ENCODE measurements around the gene TRIM62.
A peak's percentile ranks its signal among the peaks of the same experiment; 100 is the strongest.

The TRIM62 gene

GRCh38 chr1:33121728-33122127 is 60.1 kb downstream of the TRIM62 start:
- no peak overlapping the region for H4K5ac ChIP-seq (ENCODE audit: low read length)
- no peaks in the 10 kb centered on the region for H3K27me3 ChIP-seq (ENCODE audit: insufficient read depth, low read length, poor library complexity)
- H3K56ac ChIP-seq (ENCODE audit: low read length), result no peak overlapping the region
- no peak overlapping the region for H3K4me2 ChIP-seq (ENCODE audit: low read length)
- H3K79me2 ChIP-seq (ENCODE audit: control insufficient read depth, insufficient read depth, low read length), result no peaks in the 10 kb centered on the region
- H3K18ac ChIP-seq (ENCODE audit: low read length), result no peak overlapping the region
- H2BK15ac ChIP-seq (replicated peaks; ENCODE audit: low read depth), result no peak overlapping the region
- DNase-seq, result no peak
- H4K8ac ChIP-seq (ENCODE audit: low read depth, low read length), result no peak overlapping the region
- no peaks in the 10 kb centered on the region for H3K4me1 ChIP-seq (ENCODE audit: control insufficient read depth, low read depth, low read length)
- H3K79me1 ChIP-seq (ENCODE audit: low read length), result no peaks in the 10 kb centered on the region
- no peak overlapping the region for H3K27ac ChIP-seq (ENCODE audit: low read depth, low read length)
- no peak overlapping the region for H3K4ac ChIP-seq (ENCODE audit: low read depth, low read length)
- no peaks in the 10 kb centered on the region for H3K36me3 ChIP-seq (ENCODE audit: control insufficient read depth, insufficient read depth, low read length)
- no peak overlapping the region for H2BK5ac ChIP-seq (ENCODE audit: low read length)
- no peak overlapping the region for H2AK5ac ChIP-seq (ENCODE audit: low read length)
- H2BK120ac ChIP-seq (ENCODE audit: low read depth, low read length), result no peak overlapping the region
- no CpG with 5 or more reads among the region's 5 CpGs for WGBS (ENCODE audit: extremely low coverage, insufficient coverage, low lambda C conversion rate)
- H3K23ac ChIP-seq (ENCODE audit: low read length), result no peak overlapping the region
- no peak overlapping the region for H3K9ac ChIP-seq (ENCODE audit: low read length)
- no peak overlapping the region for H3K4me3 ChIP-seq (ENCODE audit: low read length)

- H3K27ac ChIP-seq (ENCODE audit: low read depth, low read length), result no peak overlapping the region
- no peak overlapping the region for H3K4me3 ChIP-seq (ENCODE audit: low read length)
Observed at GRCh38 chr1:33120436-33121231, 61.2 kb downstream of the TRIM62 start.

GRCh38 chr1:33119532-33120217 is 62.2 kb downstream of the TRIM62 start:
- Histone ChIP-seq H3K23ac (ENCODE audit: low read length) (no peak overlapping the region), H3K56ac (ENCODE audit: low read length) (no peak overlapping the region), H3K36me3 (ENCODE audit: control insufficient read depth, insufficient read depth, low read length) (no peaks in the 10 kb centered on the region), H3K4me1 (ENCODE audit: control insufficient read depth, low read depth, low read length) (no peaks in the 10 kb centered on the region), H3K79me2 (ENCODE audit: control insufficient read depth, insufficient read depth, low read length) (no peaks in the 10 kb centered on the region), H3K79me1 (ENCODE audit: low read length) (no peaks in the 10 kb centered on the region), H3K27me3 (ENCODE audit: insufficient read depth, low read length, poor library complexity) (no peaks in the 10 kb centered on the region), H2AK5ac (ENCODE audit: low read length) (no peak overlapping the region), H3K4me3 (ENCODE audit: low read length) (no peak overlapping the region), H2BK15ac (replicated peaks; ENCODE audit: low read depth) (no peak overlapping the region), H4K5ac (ENCODE audit: low read length) (peak overlapping the region; percentile 81), H2BK120ac (ENCODE audit: low read depth, low read length) (no peak overlapping the region), H3K4me2 (ENCODE audit: low read length) (no peak overlapping the region), H2BK5ac (ENCODE audit: low read length) (no peak overlapping the region), H3K9ac (ENCODE audit: low read length) (no peak overlapping the region), H3K27ac (ENCODE audit: low read depth, low read length) (no peak overlapping the region), H3K4ac (ENCODE audit: low read depth, low read length) (no peak overlapping the region), H3K18ac (ENCODE audit: low read length) (no peak overlapping the region), H4K8ac (ENCODE audit: low read depth, low read length) (no peak overlapping the region)
- WGBS (ENCODE audit: extremely low coverage, insufficient coverage, low lambda C conversion rate), result no CpG with 5 or more reads among the region's 16 CpGs
- DNase-seq, result peak; percentile 83

More at GRCh38 chr1:33120436-33121231, 61.2 kb downstream of the TRIM62 start:
- no peaks in the 10 kb centered on the region for H3K36me3 ChIP-seq (ENCODE audit: control insufficient read depth, insufficient read depth, low read length)
- no CpG with 5 or more reads among the region's 8 CpGs for WGBS (ENCODE audit: extremely low coverage, insufficient coverage, low lambda C conversion rate)
- no peak overlapping the region for H2BK120ac ChIP-seq (ENCODE audit: low read depth, low read length)
- H3K4me2 ChIP-seq (ENCODE audit: low read length), result no peak overlapping the region
- no peak overlapping the region for H2BK5ac ChIP-seq (ENCODE audit: low read length)
- no peak overlapping the region for H3K18ac ChIP-seq (ENCODE audit: low read length)
- H3K27me3 ChIP-seq (ENCODE audit: insufficient read depth, low read length, poor library complexity), result no peaks in the 10 kb centered on the region
- H2BK15ac ChIP-seq (replicated peaks; ENCODE audit: low read depth), result no peak overlapping the region
- no peak overlapping the region for H2AK5ac ChIP-seq (ENCODE audit: low read length)
- no peaks in the 10 kb centered on the region for H3K79me2 ChIP-seq (ENCODE audit: control insufficient read depth, insufficient read depth, low read length)
- no peak overlapping the region for H3K56ac ChIP-seq (ENCODE audit: low read length)
- H3K9ac ChIP-seq (ENCODE audit: low read length), result no peak overlapping the region
- H3K23ac ChIP-seq (ENCODE audit: low read length), result no peak overlapping the region
- H3K4me1 ChIP-seq (ENCODE audit: control insufficient read depth, low read depth, low read length), result no peaks in the 10 kb centered on the region
- no peak overlapping the region for H4K5ac ChIP-seq (ENCODE audit: low read length)
- no peak overlapping the region for H3K4ac ChIP-seq (ENCODE audit: low read depth, low read length)
- H4K8ac ChIP-seq (ENCODE audit: low read depth, low read length), result no peak overlapping the region
- DNase-seq, result no peak
- H3K79me1 ChIP-seq (ENCODE audit: low read length), result no peaks in the 10 kb centered on the region

GRCh38 chr1:33119050-33119449 is 62.8 kb downstream of the TRIM62 start:
- Histone ChIP-seq H4K8ac (ENCODE audit: low read depth, low read length) (no peak overlapping the region), H3K4ac (ENCODE audit: low read depth, low read length) (no peak overlapping the region)
- no CpG with 5 or more reads among the region's 2 CpGs for WGBS (ENCODE audit: extremely low coverage, insufficient coverage, low lambda C conversion rate)

GRCh38 chr1:33118274-33118673 is 63.6 kb downstream of the TRIM62 start:
- Histone ChIP-seq H3K9ac (ENCODE audit: low read length) (no peak overlapping the region), H3K79me1 (ENCODE audit: low read length) (no peaks in the 10 kb centered on the region), H2AK5ac (ENCODE audit: low read length) (no peak overlapping the region), H3K56ac (ENCODE audit: low read length) (no peak overlapping the region), H3K79me2 (ENCODE audit: control insufficient read depth, insufficient read depth, low read length) (no peaks in the 10 kb centered on the region), H3K4me2 (ENCODE audit: low read length) (no peak overlapping the region), H2BK5ac (ENCODE audit: low read length) (no peak overlapping the region), H4K8ac (ENCODE audit: low read depth, low read length) (no peak overlapping the region), H3K4me1 (ENCODE audit: control insufficient read depth, low read depth, low read length) (no peaks in the 10 kb centered on the region), H2BK120ac (ENCODE audit: low read depth, low read length) (no peak overlapping the region), H3K18ac (ENCODE audit: low read length) (no peak overlapping the region), H2BK15ac (replicated peaks; ENCODE audit: low read depth) (no peak overlapping the region), H3K36me3 (ENCODE audit: control insufficient read depth, insufficient read depth, low read length) (no peaks in the 10 kb centered on the region), H3K4ac (ENCODE audit: low read depth, low read length) (no peak overlapping the region), H3K27me3 (ENCODE audit: insufficient read depth, low read length, poor library complexity) (no peaks in the 10 kb centered on the region), H3K4me3 (ENCODE audit: low read length) (no peak overlapping the region), H3K23ac (ENCODE audit: low read length) (no peak overlapping the region), H3K27ac (ENCODE audit: low read depth, low read length) (no peak overlapping the region), H4K5ac (ENCODE audit: low read length) (no peak overlapping the region)
- WGBS (ENCODE audit: extremely low coverage, insufficient coverage, low lambda C conversion rate), result no CpG with 5 or more reads among the region's 4 CpGs
- DNase-seq, result no peak

More at GRCh38 chr1:33119050-33119449, 62.8 kb downstream of the TRIM62 start:
- Histone ChIP-seq H2BK15ac (replicated peaks; ENCODE audit: low read depth) (no peak overlapping the region), H3K79me1 (ENCODE audit: low read length) (no peaks in the 10 kb centered on the region), H3K4me2 (ENCODE audit: low read length) (no peak overlapping the region), H3K23ac (ENCODE audit: low read length) (no peak overlapping the region), H3K9ac (ENCODE audit: low read length) (no peak overlapping the region), H3K56ac (ENCODE audit: low read length) (no peak overlapping the region), H2BK120ac (ENCODE audit: low read depth, low read length) (no peak overlapping the region), H3K79me2 (ENCODE audit: control insufficient read depth, insufficient read depth, low read length) (no peaks in the 10 kb centered on the region), H3K4me3 (ENCODE audit: low read length) (no peak overlapping the region), H3K4me1 (ENCODE audit: control insufficient read depth, low read depth, low read length) (no peaks in the 10 kb centered on the region), H2AK5ac (ENCODE audit: low read length) (no peak overlapping the region), H3K18ac (ENCODE audit: low read length) (no peak overlapping the region), H3K27me3 (ENCODE audit: insufficient read depth, low read length, poor library complexity) (no peaks in the 10 kb centered on the region), H3K36me3 (ENCODE audit: control insufficient read depth, insufficient read depth, low read length) (no peaks in the 10 kb centered on the region), H2BK5ac (ENCODE audit: low read length) (no peak overlapping the region), H3K27ac (ENCODE audit: low read depth, low read length) (no peak overlapping the region), H4K5ac (ENCODE audit: low read length) (peak overlapping the region; percentile 81)
- DNase-seq, result no peak
